GM19328 (cell line): ENCODE results near the gene CIC.

Experiments used
- ATAC-seq: cut with Tn5 transposase; IDR thresholded peaks from one replicate; pipeline ENCODE4 v1.9.1; 2021; ENCODE audit warnings: mild to moderate bottlenecking, moderate library complexity; ENCODE audit not compliant: unreplicated experiment

CIC gene

DNA sequence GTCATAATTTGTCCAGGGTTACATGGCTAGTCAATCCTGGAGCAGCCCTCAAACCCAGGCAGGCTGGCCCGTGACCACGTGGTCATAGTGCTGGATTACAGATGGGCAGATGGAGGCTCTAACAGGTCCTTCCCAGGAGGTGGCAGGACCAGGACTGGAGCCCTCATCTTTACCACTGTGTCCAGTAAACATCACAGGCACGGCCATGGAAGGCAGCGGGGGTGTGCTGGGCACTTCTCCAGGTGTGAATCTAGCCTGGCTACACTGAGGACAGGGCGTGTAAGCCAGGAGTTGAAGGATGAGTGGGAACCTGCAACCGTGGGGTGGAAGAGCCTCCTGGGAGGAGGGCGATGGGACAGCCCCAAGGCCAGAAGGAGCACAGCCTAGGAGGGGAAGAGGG is 6.1 kb downstream of the CIC start:
- ATAC-seq = no peak

DNA sequence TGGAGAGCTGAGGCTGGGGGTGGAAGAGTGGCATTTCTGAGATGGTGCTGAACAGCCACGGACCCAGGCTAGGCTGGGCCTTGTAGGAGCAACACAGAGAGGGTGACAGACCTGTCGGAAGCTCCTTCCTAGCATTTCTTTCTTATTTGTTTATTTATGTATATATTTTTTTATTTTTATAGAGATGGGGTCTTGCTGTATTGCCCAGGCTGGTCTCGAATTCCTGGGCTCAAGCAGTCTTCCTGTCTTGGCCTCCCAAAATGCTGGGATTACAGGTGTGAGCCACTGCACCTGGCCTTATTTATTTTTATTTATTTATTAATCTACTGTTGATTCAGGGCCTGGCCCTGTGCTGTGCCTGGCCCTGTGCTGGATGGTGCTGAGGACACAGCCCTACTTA is 6.5 kb downstream of the CIC start:
- no peak for ATAC-seq

DNA sequence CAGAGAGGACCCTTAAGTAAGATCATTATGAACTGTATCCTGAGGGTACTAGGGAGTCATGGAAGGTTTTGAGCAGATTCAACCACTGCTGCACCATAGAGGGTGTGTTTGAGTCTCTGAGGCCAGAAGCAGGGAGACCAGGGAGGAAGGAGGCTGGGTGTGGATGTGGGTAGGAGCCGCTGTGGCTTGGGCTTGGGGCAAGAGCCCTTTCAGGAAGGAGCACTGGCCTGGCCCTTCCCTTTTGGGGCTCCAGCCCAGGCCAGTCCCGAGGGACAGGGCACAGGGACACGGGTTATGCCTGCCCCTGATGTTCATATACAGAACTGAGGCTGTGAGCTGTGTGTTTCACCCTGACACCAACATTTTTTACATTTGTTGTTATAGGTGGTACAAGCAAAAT is 7.2 kb downstream of the CIC start:
- ATAC-seq = no peak

DNA sequence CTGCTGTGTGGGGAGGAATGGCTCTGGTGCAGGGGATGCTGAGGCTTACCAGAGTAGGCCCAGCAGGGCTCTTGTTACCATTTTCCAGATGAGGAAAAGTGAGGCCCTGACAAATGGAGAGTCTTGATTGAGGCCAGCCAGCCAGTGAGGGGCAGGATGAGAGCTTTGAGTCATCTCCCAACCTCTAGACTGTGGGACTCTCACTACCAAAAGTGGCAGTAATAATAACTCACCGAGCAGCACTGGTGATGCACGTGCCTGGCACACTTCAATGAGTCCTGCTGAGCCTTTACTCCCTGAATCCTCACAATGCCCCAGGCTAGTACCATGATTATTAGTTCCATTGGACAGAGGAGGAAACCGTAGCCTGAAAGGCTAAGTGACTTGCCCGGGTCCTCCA is 7.8 kb downstream of the CIC start:
- ATAC-seq = no peak

DNA sequence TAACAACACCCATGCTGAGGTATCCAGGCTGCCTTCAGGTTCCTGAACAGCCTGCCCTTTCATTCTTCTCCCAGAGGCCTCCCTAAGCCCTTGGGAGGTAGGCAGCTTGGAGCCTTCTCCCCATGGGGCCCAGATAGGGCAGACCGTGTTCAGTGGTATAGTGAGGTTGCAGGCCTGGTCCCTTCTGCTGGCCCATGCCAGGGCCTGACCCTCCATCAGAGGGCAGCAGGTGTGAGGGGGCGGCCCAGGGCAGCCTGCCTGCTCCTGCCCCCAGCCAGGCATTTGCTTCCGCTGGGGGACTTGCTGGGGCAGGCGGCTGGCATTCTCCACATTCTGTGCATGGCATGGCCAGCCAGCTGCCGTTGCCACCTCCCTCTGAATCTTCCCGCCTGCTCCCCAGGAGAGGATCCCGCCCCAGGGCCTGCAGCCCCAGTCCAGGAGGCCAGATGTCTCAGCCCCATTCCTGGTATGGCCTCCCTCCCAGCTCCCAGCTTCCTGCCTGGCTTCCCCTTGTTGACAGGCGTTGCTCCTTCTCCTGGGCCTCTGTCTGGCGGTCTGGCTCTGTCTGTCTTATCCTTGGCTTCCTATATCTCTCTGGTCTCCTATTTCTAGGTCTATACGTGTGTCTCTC is 8.9 kb downstream of the CIC start:
- ATAC-seq = no peak

DNA sequence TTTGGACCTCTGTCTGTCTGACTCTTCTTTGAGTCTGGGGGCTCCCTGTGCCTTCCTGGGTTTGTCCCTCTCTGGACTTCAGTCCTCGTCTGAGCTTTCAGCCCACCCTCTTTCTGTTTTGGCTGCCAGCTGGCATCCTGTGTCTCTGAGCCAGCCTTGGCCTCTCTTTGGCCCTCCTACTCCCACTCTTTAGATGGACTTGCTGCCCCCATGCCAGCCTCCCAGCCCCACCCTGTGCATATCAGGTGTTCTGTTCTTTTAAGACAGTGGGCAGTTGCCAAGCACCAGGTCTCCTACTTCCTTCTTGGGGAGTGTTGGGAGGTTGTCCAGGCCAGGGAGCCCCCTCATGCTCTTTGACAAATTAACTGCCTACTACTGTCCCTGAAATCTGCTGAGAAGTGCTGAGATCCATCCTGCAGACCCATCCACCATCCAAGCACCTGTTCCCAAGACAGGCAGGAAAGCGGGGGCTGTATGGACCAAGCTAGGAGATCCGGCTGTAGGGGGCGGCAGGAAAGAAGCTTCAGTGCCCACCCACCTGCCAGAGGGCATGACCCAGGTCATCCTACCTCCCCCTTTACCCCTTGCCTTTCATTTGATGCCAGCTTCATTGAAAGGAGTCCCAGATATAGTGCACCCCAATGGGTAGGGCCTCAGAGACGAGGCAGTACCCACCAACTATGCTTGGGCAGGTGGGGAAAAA is 9.6 kb downstream of the CIC start:
- no peak for ATAC-seq

DNA sequence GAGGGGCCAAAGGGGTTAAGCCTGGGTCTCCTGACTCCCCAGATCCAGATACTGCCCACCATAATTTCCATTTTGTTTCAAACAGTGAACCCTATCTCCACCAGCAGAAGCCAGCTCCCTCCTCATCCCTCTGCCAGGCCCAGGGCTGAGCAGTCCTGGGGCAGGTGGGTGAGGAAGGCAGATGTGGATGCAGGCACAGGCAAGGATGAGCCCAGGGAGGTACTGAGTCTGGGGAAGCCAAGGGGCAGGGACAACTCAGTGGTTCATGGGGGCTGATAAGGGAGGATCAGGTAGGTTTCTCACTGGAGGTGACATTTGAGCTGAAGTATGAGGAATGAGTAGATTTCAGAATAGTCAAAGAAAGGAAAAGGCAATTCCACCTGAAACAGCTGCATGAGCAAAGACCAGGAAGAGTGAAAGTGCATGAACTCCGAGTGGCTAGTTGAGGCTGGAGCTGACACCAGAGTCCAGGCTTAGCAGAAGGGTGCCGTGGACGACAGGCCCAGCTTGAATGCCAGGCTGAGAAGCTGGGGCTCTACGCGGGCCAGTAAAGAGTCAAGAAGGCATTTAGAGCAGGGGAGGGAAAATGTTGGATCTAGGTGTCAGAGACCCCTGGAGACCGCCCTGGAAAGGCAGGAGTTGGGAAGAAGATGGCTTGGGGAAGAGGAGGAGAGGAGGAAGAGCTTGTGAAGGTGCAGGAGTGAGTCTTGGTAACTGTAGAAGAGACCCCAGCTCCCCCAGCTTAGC is 10.3 kb downstream of the CIC start:
- no peak for ATAC-seq

DNA sequence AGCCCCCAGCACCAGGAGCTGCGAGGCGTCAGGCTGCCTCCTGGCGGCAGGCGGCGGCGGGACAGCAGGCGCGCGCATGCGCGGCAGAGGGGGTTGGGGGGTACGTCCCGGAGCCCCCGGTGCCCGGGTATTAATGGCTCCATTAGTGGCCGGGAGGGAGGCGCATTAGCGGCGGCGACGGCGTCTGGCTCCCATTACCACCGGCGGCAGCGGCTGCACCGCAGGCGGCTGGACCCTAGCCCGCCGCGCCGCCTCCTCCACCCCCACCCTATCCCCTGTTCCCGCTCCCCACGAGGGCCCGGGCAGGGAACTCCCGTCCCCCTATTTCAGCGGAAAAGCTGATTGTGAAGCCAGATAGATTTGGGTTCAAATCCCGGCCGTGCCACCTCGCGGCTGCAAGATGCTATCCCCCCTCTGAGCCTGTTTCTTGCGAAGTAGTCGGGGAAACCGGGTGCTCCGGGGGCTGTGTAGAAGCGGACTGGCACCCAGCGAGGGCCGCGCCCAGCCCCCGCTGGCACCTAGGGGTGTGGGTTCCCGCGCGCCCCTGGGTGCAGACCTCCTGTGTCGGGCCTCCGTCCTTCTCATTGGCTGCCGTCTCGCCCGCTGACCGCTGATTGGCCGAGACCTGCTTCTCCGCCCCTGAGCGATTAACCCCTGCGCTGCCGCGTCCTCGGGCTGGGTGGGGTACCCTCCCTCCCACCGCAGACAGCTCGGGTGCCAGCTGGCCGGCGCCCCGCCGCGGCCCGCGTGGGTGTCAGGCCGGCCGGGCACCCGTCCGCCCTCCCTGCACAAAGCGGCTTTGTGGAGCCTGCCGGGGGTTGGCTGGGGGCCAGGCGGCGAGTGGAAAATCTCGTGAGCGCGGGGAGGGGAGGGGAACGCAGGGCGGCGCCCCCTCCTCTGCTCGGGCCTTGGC is 11.1 kb downstream of the CIC start:
- no peak for ATAC-seq

DNA sequence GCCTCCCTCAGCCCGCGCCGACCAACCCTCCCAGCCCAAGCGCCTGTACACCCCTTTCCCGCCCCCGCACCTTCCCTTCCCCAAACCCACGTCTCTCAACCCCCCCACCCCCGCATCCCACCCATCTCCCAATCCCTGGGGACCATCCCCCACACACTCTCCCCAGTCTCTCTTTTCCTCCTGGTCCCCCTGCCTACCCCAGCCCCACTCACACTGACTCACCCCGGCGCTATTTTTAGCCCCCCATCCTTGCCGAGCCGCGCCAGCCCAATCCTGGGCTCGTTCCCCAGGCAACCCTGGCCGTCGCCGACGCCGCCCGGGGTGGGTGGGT is 11.7 kb downstream of the CIC start:
- no peak for ATAC-seq

DNA sequence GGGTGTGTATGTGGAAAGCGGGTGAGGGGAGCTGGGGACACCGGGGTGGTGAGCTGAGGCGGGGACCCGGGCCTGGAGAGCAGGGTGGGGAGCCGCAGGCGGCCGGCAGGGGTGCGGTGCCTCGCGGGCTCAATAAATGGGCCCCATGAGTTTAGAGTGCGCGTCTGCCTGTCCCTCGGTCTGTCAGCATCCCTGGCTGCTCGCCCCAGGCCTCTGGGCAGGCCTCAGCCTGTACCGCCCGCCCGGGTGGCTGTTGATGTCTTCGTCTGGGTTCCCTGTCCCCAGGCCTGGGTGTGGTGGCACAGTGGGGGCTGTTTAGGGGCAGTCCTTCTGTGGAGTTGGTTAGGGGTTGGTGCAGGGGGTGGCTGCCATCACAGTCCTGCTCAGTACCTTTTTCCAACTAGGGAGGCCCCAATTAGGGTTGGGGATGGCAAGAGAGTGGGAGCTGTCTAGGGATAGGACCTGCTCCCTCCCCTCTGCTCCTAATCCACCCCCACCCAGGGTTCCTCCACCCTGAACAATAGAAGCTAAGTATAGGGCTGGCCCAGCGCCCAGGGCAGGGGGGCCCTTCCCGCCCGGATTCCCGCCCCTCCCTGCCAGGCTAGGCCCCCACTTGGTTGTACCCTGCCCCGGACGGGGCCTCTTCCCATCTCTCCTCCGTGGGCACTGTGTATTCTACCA is 12.2 kb downstream of the CIC start:
- ATAC-seq = no peak

DNA sequence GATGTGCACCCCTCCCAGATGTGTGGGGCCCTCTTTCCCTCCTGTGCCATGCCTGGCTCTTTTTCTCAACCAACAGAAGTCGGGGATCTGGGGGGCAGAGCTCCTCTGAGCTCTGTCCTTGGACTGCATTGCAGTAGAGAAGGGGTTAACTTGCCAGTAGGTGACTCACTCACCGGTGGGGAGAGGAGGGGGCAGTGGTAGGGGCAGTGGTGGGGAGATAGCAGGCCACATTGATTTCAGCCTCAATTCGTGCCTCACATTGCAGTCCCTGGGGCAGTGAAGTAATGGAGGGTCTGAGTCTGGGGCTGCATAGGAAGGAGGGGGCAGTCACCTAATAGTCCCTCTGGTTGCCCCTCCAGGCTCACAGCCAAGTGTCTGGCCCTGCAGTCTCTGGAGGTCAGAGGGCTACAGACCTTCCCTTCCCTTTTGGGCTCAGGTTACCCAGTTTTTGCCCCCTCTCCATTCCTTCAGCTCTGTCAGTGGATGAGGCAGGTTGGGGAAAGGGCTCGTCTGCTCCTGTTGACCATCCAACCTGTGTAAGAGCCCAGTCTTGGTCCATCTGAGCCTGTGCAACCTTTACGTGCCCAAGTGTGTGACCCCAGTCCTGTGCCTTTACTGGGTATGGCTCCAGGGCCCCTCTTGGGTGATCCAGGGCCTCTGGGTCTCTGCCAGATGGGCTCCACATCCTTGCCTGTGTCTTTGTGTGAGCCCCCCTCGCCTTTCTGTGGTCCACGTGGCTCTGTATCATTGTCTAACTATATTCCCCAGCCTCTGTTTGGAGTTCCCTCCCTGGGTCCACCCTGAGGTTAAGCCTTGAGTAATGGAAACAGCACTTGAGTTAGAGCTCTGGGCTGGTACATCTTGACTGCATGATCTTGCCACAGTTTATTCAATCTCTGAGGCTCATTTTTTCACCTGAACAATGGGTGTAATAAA is 13.0 kb downstream of the CIC start:
- no peak for ATAC-seq

DNA sequence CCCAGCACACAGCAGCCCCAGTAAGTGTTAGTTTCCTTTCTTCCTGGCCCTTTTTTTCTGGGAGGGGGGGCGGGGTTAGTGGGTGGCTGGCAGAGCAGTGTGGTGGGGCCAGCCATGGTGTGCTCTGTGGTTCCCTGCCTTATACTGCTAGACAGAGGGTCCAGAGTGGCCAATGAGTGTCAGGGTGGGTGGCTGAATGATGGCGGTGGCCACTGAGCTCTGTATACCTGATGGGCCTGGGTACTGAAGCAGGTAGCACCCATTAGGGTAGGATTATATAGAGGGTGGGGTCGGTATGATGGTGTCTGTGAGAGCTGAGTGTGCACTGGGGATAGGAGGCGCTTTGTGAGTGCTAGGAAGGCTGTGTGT is 13.8 kb downstream of the CIC start:
- no peak for ATAC-seq

DNA sequence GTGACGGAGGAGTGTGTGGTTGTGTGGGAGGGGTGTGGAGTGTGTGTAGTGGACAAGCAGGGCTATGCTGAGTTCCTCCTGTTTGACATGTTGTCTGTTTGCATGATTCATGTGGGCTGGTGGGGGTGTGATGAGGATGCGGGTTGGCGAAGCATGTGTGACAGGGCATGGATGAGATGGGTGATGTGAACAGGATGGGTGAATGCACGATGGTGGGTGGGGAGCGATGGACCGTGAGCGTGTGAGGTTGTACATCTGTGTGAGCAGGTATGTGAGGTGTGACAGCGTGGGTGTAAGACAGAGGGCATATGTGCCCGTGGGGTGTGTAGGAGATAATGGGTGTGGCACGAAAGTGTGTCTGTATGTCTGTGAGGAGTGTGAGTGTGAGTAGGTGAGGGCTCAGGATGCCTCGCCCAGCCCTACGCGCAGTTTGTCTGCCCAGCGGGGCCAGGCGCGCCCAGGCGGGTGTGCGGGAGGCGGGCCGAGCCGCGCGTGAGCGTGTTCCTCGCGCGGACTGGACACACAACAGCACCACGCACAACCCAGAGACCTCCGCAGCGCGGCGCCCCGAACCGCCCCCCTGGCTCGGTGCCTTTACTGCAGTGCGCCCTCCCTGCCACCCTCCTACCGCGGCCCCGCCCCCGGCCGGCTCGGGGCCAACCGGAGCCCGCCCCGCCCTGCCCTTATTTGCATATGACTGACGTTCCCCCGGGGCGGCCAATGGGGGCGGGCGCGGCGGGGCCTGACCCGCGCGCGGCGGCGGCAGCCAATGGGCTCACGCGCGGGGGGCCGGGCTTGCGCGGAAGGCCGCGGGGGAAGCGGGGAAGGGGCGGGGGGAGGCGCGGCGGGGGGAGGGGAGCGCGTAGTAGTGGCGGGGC is 14.4 kb downstream of the CIC start:
- ATAC-seq = peak; percentile 60

DNA sequence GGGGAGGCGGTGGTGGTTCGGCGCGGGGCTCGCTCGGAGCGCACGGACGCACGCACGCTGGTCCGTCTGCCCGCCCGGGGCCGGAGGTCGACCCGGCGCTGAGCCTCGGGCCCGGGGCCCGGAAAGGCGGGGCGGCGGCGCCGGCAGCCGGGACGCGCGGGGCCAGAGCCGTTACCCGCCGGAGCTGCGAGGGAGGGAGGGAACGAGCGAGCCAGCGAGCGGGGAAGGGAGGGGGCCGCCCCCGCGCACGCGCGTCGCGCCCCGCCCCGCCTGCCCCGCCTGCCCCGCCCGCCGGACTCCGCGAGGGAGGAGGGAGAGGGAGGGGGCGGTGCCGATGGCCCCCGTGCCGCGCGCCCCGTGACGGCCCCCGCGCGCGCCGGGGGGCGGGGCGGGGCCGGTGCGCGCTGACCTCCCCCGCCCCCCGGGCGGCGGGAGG is 15.0 kb downstream of the CIC start:
- peak; percentile 40 for ATAC-seq

DNA sequence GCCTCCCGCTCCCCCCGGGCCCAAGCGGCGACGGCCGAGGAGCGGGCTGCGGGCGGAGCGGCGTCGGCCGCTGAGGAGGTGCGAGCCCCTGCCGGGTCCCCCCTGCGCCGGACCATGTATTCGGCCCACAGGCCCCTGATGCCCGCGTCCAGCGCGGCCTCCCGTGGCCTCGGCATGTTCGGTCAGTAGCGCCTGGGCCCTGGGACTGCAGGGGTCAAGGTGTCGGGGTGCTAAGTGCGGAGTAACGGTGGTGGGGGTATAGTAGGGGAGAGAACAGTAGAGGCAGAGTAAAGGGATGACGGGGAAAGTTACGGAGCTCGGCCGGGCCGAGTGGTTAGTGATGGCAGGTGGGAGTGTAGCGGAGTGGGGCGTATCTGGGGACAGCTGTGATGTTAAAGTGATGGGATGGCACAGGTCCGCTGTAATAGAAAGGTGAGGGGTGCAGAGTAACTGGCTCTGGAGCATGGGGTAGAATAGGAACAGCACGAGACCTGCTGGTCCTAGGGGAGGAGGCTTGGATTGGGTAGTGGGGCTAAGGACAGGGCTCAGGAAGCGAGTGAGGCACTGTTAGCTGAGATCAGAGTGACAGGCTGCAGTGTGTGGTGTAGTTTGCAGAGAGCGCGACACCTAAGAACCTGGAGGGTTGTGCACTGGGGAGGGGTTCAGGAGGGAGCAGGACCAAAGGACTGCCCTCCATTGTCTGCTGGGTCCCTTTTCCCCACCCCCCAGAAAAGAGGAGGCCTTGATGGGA is 15.7 kb downstream of the CIC start:
- ATAC-seq = no peak

DNA sequence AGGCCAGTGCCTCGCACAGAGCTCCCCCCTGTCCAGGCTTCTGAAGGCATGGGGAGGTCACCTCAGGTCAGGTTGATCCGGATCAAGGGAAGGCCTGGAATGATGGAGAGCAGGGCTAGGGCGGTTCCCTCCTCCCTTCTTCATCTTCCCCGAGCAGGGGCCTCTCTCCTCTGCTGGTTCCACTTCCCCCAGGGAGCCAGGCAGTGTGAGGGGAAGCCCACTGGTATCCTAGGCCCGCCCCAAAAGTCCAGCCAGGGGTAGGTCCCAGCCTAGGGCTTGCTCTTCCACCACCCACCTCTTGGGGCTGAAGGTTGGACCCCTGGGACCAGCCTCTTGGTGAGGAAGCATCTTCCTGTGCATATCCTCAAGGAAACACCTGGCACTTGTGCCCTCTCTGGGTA is 16.5 kb downstream of the CIC start:
- ATAC-seq = no peak

DNA sequence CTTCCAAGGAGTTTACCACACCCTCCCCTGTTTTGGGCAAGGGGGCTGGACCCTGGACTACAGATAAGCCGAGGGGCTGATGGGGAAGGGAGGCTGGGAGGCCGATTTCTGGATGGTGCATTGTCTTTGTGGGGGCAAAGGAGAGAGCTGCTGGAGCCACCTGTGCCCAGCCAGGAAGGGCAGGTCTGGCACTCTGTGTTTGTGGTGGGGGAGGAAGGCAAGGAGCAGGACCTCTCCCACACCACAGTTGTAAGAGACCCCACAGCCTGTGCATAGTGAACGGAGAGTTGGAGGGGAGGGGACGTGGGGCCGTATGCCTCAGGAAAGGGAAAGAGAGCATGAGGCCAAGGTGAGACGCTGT is 16.9 kb downstream of the CIC start:
- ATAC-seq = no peak

DNA sequence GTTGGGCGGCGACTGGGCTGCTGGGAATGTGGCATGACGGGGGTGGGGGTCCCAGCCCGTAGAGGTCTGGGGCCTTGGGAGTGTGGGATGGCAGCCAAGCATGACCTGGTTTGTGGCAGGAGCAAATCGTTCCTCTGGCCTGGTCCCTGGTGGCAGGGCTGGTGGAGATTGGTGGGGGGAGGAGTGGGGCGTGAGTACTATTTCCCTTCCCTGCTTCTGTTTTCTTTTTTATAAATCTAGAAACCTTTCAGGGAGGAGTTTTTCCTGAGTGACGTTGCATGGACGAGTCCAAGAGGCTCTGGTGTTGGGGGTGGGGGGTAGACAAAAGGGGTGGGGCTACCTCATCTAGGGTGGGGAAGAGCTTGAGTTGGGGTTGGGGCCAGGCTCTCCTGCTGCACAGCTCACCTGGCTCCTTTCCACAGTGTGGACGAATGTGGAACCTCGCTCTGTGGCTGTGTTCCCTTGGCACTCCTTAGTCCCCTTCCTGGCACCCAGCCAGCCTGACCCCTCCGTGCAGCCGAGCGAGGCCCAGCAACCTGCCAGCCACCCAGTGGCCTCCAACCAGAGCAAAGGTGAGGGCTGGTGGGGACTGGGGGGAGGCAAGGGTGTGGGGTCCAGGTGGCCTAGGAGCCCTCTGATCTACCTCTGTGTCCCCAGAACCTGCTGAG is 17.4 kb downstream of the CIC start:
- no peak for ATAC-seq
